Keratinocyte (primary cell): ENCODE measurements around the gene CCDC157. TPM values are rescaled to one million over a fixed set of nuclear protein-coding genes. Genes with fewer than 3 reads are reported as not detected.

Source experiments
- DNase-seq: peaks from one replicate; pipeline ENCODE4 v3.0.0-alpha.2; 2011; ENCODE audit warnings: low read depth, missing footprints, low spot score
- FAIRE-seq: peaks from 2 replicates; lab custom pipeline; 2011; peaks lifted over from hg19 to GRCh38; lab: Jason Lieb, UNC
- H2AFZ ChIP-seq: 2 replicates; pipeline ENCODE4 v1.6.0; 2012; ENCODE audit warnings: low read length, control low read depth, inconsistent platforms; ENCODE audit not compliant: control insufficient read depth
- H3K27ac ChIP-seq: 2 replicates; pipeline ENCODE4 v1.5.1; 2011; ENCODE audit warnings: low read length; ENCODE audit not compliant: control insufficient read depth, insufficient read depth
- H3K27me3 ChIP-seq: 3 replicates; pipeline ENCODE4 v1.6.0; 2011; ENCODE audit warnings: low read length; ENCODE audit not compliant: control insufficient read depth, insufficient read depth; ENCODE audit errors: extremely low read depth
- H3K36me3 ChIP-seq, 2 experiments: 2 replicates in 1 of 2; 3 replicates in 1 of 2; pipeline ENCODE4 v1.5.1; 2011; ENCODE audit warnings: low read length in 2 of 2, mild to moderate bottlenecking in 1 of 2; ENCODE audit not compliant: control insufficient read depth in 2 of 2, insufficient read depth in 2 of 2; ENCODE audit errors: extremely low read depth in 1 of 2
- H3K4me1 ChIP-seq: 3 replicates; pipeline ENCODE4 v1.5.1; 2011; ENCODE audit warnings: low read length; ENCODE audit not compliant: control insufficient read depth, insufficient read depth; ENCODE audit errors: extremely low read depth
- H3K4me2 ChIP-seq: 3 replicates; pipeline ENCODE4 v1.6.0; 2011; ENCODE audit warnings: low read depth, low read length; ENCODE audit not compliant: control insufficient read depth, insufficient read depth; ENCODE audit errors: extremely low read depth
- H3K4me3 ChIP-seq, 3 experiments: fragments of 200-600 bp in 1 of 3; sonication (generic) in 1 of 3; 2 replicates in 2 of 3; 3 replicates in 1 of 3; pipeline ENCODE4 v1.5.1; 2011 to 2016; ENCODE audit warnings: low read length in 3 of 3, mild to moderate bottlenecking in 3 of 3, control low read depth in 2 of 3, inconsistent platforms in 1 of 3, low read depth in 1 of 3, mixed read lengths in 1 of 3, mixed run types in 1 of 3, moderate library complexity in 1 of 3; ENCODE audit not compliant: control insufficient read depth in 2 of 3, insufficient read depth in 2 of 3; ENCODE audit errors: extremely low read depth in 1 of 3
- H3K79me2 ChIP-seq: 2 replicates; pipeline ENCODE4 v1.6.0; 2012; ENCODE audit warnings: low read length; ENCODE audit not compliant: control insufficient read depth, insufficient read depth
- H3K9ac ChIP-seq: 3 replicates; pipeline ENCODE4 v1.6.0; 2011; ENCODE audit warnings: low read length; ENCODE audit not compliant: control insufficient read depth, insufficient read depth; ENCODE audit errors: extremely low read depth
- H3K9me1 ChIP-seq: 3 replicates; pipeline ENCODE4 v1.6.0; 2011; ENCODE audit warnings: low read length; ENCODE audit not compliant: control insufficient read depth, insufficient read depth; ENCODE audit errors: extremely low read depth
- H3K9me3 ChIP-seq: 2 replicates; pipeline ENCODE4 v1.5.1; 2012; ENCODE audit warnings: low read depth, low read length; ENCODE audit not compliant: control insufficient read depth
- H4K20me1 ChIP-seq: 3 replicates; pipeline ENCODE4 v1.6.0; 2011; ENCODE audit warnings: low read length; ENCODE audit not compliant: control insufficient read depth, insufficient read depth; ENCODE audit errors: extremely low read depth
- CTCF ChIP-seq, 3 experiments: IDR thresholded peaks in 1 of 3; conservative IDR thresholded peaks in 1 of 3; optimal IDR thresholded peaks in 1 of 3; 2 replicates in 2 of 3; 3 replicates in 1 of 3; pipeline versions ENCODE3 to v1.5.1; 2011; ENCODE audit warnings: low read length in 3 of 3, mild to moderate bottlenecking in 3 of 3, moderate library complexity in 2 of 3, control low read depth in 1 of 3, inconsistent platforms in 1 of 3; ENCODE audit not compliant: insufficient read depth in 2 of 3; ENCODE audit errors: extremely low read depth in 1 of 3
- EZH2 ChIP-seq: IDR thresholded peaks from one replicate; pipeline ENCODE4 v1.6.1; 2012; ENCODE audit warnings: inconsistent platforms, mild to moderate bottlenecking, low read length, moderate library complexity
- dilution Hi-C: fragments of 300-500 bp; cut with MboI; formaldehyde crosslinking; loops from one replicate; pipeline ENCODE4 v1.7.0; 2020; ENCODE audit warnings: low sequenced_read_pairs; ENCODE audit not compliant: extremely low pct_ligation_motif_present
- polyA minus RNA-seq, 3 experiments: library from RNA; depleted of rRNA, polyadenylated mRNA; stranded (reverse); fragments of >200 nt; gene quantifications; 1 replicate in 1 of 3; 2 replicates in 1 of 3; 3 replicates in 1 of 3; pipeline ENCODE4 v1.2.3, GENCODE V29; 2011
- polyA plus RNA-seq, 5 experiments: library from polyadenylated mRNA; depleted of rRNA in 3 of 5; stranded (reverse) in 3 of 5; stranded (forward) in 1 of 5; unstranded in 1 of 5; fragments of >200 nt; gene quantifications; 1 replicate in 1 of 5; 2 replicates in 3 of 5; 3 replicates in 1 of 5; pipeline versions ENCODE4 v1.2.1 to v1.2.3, GENCODE V29; 2011 to 2012; ENCODE audit warnings: missing spikeins in 2 of 5, low read depth in 1 of 5, low replicate concordance in 1 of 5

Gene CCDC157
- polyA plus RNA-seq (1.3 to 2.2 TPM (median 1.6 TPM) in 3 replicates), polyA minus RNA-seq (0.74 to 1.8 TPM (median 0.92 TPM) in 3 replicates)
- 0.94 TPM for polyA plus RNA-seq (2011; ENCODE audit: low read depth)
- polyA plus RNA-seq (2011; cell fraction: cytosol; rRNA removed), result 0.94 and 1.6 TPM in 2 replicates
- 1.4 and 1.9 TPM in 2 replicates for polyA plus RNA-seq (2011; cell fraction: nucleus; rRNA removed)
- polyA plus RNA-seq (2012; ENCODE audit: low replicate concordance), result 0.49 and 1.6 TPM in 2 replicates
- 1.2 TPM for polyA minus RNA-seq (2011; cell fraction: cytosol; rRNA and poly(A)+ RNA removed)
- 0.63 and 1.8 TPM in 2 replicates for polyA minus RNA-seq (2011; cell fraction: nucleus; rRNA and poly(A)+ RNA removed)

GRCh38 chr22:30356449-30357235, at the start of gene CCDC157, which contains the start of gene SF3A1:
CCDC157 (plus strand) TSS chr22:30357007; CDS start chr22:30366001, 8,994 bp downstream.
SF3A1 (minus strand) TSS chr22:30356894; CDS start chr22:30356792, 102 bp downstream.
- TF ChIP-seq CTCF (optimal IDR thresholded peaks at IDR 0.05 in 1 of 3, IDR thresholded peaks at IDR 0.05 in 1 of 3, conservative IDR thresholded peaks at IDR 0.05 in 1 of 3; ENCODE audit: extremely low read depth in 1 of 3, insufficient read depth in 2 of 3, low read length in 3 of 3), result no peak
- no peak for TF ChIP-seq EZH2
- Histone ChIP-seq H3K9me1 (peaks cover 5% of the 10 kb centered on the region), H3K79me2 (peaks cover 46% of the 10 kb centered on the region), H3K4me3 (peak within 1 kb of the TSS; percentile 91 to 99 (median 95)), H3K27ac (peak within 1 kb of the TSS; percentile 91), H4K20me1 (peaks cover 8% of the 10 kb centered on the region), H3K4me2 (peak within 1 kb of the TSS; percentile 95), H3K27me3 (no peaks in the 10 kb centered on the region), H3K4me1 (peaks cover 18% of the 10 kb centered on the region), H3K36me3 (peaks cover 6 to 21% of the 10 kb centered on the region in 2 experiments), H3K9me3 (no peaks in the 10 kb centered on the region), H2AFZ (peak within 1 kb of the TSS; percentile 97), H3K9ac (peak within 1 kb of the TSS; percentile 93)
- DNase-seq (peak; percentile 30), FAIRE-seq (no peak)
- dilution Hi-C loops, result no loop called here

GRCh38 chr22:30307041-30307574, 49.7 kb upstream of the CCDC157 start:
- peaks cover 41% of the 10 kb centered on the region for H3K79me2 ChIP-seq
- no peak overlapping the region for H3K4me2 ChIP-seq
- DNase-seq, result no peak
- H3K36me3 ChIP-seq, result peaks cover 0 to 10% of the 10 kb centered on the region in 2 experiments
- H3K27ac ChIP-seq, result no peak overlapping the region
- no peak overlapping the region for H3K4me3 ChIP-seq
- TF ChIP-seq CTCF (optimal IDR thresholded peaks at IDR 0.05 in 1 of 3, IDR thresholded peaks at IDR 0.05 in 1 of 3, conservative IDR thresholded peaks at IDR 0.05 in 1 of 3; ENCODE audit: extremely low read depth in 1 of 3, insufficient read depth in 2 of 3, low read length in 3 of 3) (no peak), EZH2 (no peak)
- peaks cover 15% of the 10 kb centered on the region for H3K9me1 ChIP-seq
- dilution Hi-C loops, result no loop called here
- H2AFZ ChIP-seq, result no peak overlapping the region
- no peaks in the 10 kb centered on the region for H3K27me3 ChIP-seq
- H3K9ac ChIP-seq, result no peak overlapping the region
- H3K4me1 ChIP-seq, result peaks cover 93% of the 10 kb centered on the region
- peaks cover 8% of the 10 kb centered on the region for H4K20me1 ChIP-seq
- no peaks in the 10 kb centered on the region for H3K9me3 ChIP-seq
- FAIRE-seq, result peak; percentile 70
